Astrocyte of the cerebellum (primary cell): ENCODE measurements around the gene RGN.
A peak's percentile ranks its signal among the peaks of the same experiment; 100 is the strongest.
"Not testable (repeated sequence)": the region's sequence is repeated elsewhere in the genome, so short reads cannot be mapped to it uniquely, and the experiment has no call there.

Source experiments
- DNase-seq: peaks from one replicate; pipeline ENCODE4 v3.0.0-alpha.2; 2011; ENCODE audit warnings: low read depth
- H3K4me3 ChIP-seq: 2 replicates; pipeline ENCODE4 v1.5.1; 2011; ENCODE audit warnings: mild to moderate bottlenecking, low read depth, low read length, moderate library complexity
- in situ Hi-C: cut with HindIII; loops from 2 replicates; pipeline ENCODE4 v1.10.0; 2017; ENCODE audit warnings: low sequenced_read_pairs
- TF ChIP-seq, protein P1 (sequence below): IDR thresholded peaks from 2 replicates; pipeline ENCODE4 v1.5.1; 2012; ENCODE audit warnings: low read length, low read depth, moderate library complexity, mild to moderate bottlenecking; ENCODE audit errors: missing control alignments

The RGN gene

DNA sequence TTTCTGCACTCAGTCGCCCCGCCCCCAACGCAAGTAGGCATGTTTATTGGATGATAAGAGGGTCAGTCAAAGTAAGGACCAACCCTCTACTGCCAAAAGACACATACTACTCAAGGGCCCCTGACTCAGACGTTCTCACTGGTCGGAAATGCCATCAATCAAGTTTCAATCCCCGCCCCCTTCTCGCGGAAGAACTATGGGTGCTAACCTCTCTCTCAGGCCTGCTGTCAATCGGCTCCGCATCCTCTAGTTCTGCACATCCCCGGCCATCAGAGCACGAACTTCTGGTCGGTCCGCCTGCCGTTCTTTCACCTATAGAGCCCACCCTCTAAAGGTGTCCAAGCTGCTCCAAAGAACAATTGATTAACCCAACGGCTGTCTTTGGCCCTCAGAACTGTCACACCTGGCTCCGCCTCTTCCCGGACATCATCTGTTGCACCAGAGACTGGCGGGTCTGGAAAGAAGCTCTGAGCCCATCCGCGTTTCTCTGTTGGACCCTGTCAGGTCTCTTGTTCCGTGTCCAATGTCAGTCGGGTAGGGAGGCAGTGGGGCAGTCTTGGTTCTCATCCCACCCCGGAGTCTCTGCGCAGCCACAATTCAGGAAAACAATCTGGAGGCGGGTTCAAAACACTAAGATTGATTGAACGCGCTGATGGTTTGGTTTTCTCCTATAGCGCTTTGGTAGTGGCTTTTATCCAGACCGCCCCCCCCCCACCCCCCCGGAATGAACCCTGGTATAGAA is 51.1 kb downstream of the RGN start:
- H3K4me3 ChIP-seq, result peak overlapping the region; percentile 59
- in situ Hi-C loops, result no loop called here
- DNase-seq, result peak; percentile 90
- TF ChIP-seq, protein P1, sequence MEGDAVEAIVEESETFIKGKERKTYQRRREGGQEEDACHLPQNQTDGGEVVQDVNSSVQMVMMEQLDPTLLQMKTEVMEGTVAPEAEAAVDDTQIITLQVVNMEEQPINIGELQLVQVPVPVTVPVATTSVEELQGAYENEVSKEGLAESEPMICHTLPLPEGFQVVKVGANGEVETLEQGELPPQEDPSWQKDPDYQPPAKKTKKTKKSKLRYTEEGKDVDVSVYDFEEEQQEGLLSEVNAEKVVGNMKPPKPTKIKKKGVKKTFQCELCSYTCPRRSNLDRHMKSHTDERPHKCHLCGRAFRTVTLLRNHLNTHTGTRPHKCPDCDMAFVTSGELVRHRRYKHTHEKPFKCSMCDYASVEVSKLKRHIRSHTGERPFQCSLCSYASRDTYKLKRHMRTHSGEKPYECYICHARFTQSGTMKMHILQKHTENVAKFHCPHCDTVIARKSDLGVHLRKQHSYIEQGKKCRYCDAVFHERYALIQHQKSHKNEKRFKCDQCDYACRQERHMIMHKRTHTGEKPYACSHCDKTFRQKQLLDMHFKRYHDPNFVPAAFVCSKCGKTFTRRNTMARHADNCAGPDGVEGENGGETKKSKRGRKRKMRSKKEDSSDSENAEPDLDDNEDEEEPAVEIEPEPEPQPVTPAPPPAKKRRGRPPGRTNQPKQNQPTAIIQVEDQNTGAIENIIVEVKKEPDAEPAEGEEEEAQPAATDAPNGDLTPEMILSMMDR, result no peak

DNA sequence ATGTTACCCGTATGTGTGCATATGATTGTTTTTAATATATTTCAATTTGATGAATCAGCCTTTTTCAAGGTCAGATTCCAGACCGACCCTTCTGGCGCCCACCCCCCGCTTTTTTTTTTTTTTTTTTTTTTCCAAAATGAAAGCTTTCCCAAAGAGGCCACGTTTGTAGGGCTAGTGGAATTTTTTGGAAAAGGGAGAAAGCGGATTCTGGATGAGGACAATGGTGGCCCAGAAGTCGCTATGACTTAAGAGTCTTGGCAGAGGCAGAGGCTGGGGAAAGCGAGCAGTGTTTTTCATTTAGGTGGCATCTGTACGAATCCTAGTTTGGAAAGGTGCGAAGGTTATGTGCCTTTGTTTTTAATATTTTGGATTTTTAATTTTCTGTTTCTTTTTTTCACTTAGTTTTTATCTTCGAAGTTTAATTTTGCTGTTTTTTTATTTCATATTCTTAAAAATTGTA is 51.7 kb downstream of the RGN start:
- DNase-seq, result no peak
- TF ChIP-seq, protein P1, result no peak
- in situ Hi-C loops, result no loop called here
- peak overlapping the region; percentile 59 for H3K4me3 ChIP-seq

DNA sequence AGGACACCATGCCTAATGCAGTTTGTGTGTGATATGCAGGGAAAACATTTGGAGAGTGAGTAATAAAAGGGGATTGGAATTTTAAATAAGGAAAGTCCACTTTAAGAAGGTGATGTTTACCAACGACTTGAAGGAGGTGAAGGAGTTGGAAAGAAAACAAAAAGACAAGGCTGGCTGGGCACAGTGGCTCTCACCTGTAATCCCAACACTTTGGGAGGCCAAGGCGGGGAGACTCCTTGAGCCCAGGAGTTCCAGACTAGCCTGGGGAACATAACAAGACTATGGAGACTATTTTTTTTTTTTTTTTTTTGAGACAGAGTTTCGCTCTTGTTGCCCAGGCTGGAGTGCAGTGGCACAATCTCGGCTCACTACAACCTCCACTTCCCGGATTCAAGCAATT is 55.2 kb downstream of the RGN start:
- in situ Hi-C loops, result no loop called here
- TF ChIP-seq, protein P1, result no peak
- DNase-seq, result no peak
- H3K4me3 ChIP-seq, result no peak overlapping the region

DNA sequence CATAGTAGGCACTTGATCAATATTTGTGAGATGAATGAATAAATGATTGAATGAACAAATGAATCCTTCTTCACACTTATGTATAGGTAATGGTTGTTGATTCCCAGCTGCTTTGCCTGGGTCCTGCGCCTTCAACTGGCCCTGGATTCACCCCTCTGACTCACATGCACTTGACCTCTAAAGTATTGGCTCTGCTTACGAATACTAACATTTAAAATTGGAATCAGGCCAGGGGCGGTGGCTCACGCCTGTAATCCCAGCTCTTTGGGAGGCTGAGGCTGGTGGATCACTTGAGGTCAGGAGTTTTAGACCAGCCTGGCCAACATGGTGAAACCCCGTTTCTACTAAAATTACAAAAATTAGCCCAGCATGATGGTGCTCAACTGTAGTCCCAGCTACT is 57.4 kb downstream of the RGN start:
- H3K4me3 ChIP-seq, DNase-seq, in situ Hi-C loops: not testable (repeated sequence)

DNA sequence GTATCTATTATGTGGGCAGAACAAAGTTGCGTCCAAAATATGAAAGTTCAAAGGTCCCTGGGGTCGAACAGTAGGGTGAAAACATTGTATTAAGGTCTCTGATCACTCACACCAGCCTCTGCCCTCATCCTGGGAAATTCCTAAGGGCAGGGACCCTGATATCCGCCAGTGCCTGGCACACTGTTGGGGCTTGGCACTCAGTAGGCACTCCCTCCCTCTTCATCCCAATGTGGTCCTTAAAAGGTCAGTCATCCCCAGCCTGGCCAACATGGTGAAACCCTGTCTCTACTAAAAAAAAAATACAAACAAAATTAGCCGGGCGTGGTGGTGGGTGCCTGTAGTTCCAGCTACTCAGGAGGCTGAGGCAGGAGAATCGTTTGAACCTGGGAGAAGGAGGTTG is 59.9 kb downstream of the RGN start:
- H3K4me3 ChIP-seq, result no peak overlapping the region
- DNase-seq, result no peak
- in situ Hi-C loops, result no loop called here
- TF ChIP-seq, protein P1, result no peak
